GM15510 (cell line): ENCODE results near the gene COX19.
A peak's percentile ranks its signal among the peaks of the same experiment; 100 is the strongest.

Source experiments
- POLR2A ChIP-seq: IDR thresholded peaks from 3 replicates; pipeline ENCODE4 v1.6.1; 2011; ENCODE audit warnings: borderline replicate concordance; ENCODE audit not compliant: insufficient read length; ENCODE audit errors: extremely low read depth

The COX19 gene

DNA sequence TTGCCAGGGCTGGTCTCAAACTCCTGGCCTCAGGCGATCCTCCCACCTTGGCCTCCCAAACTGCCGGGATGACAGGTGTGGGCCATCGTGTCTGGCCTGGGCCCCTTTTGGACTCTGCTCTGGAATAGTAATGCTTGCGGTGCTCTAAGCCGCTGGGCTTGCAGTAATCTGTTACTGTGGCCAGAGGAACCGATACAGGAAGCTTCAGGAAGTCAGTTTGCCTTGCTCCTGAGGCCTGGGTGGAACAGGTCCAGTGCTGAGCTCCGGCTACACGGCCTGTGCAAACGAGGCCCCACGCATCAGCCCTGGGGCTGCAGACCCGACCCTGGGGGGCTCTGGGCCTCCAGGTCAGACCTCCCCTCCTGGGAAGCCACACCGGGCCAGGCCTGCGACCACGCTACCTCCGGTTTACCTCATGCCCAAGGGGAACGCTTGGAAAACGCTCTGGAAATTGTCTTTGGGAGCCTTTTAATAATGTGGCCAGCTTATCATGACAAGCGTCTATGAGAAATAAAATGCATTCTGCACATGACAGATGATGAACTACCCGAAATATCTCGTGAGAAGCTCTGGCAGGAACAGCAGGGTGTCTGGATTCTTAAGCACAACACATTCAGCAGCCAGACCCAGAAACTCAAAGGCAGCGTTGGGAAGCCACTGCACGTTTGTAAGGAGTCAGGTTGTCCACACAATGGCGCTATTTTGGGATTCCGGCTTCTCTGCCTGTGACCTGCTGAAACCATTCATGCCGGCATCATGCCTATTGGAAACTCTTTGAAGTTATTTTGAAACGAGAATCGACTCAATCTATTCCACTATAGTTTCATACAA is 10.7 kb downstream of the COX19 start:
- no peak for TF ChIP-seq POLR2A

DNA sequence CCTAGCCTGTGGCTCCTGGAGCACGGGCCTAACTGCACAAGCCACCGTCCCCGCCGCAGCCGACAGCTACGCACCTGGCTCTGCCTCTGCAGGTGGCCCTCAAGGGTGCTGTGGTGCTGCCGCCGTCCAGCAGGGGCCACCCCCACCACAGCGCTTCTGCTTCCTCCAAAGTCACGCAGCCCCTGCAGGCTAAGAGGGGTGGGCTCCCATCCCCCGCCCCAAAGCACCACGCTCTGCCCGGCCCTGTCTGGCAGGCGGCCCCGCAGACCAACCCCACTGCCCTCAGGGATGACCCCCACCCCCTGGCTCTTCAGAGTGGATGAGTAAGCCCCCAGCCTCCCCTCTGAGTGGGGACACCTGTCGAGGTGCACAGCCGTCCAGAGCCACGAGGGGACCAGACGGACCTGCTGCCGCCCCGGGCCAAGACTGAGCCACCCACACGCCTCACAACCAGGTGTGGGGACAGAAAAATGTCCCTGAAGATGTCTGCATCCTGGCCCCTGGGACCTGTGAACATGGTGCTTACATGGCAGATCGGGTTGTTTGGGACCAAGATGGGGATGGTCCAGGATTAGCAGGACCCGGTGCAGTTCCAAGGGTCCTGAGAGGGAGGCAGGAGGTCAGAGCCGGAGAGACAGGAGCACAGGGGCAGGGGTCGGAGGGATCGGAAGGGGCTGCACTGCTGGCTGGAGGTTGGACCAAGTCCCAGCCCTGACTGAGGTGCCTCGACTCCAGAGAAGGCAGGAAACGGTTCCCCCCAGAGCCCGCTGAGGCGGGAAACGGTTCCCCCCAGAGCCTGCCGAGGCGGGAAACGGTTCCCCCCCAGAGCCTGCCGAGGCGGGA is 11.9 kb downstream of the COX19 start:
- TF ChIP-seq POLR2A, result no peak

GRCh38 chr7:962401-963081 is 12.8 kb downstream of the COX19 start:
- no peak for TF ChIP-seq POLR2A

DNA sequence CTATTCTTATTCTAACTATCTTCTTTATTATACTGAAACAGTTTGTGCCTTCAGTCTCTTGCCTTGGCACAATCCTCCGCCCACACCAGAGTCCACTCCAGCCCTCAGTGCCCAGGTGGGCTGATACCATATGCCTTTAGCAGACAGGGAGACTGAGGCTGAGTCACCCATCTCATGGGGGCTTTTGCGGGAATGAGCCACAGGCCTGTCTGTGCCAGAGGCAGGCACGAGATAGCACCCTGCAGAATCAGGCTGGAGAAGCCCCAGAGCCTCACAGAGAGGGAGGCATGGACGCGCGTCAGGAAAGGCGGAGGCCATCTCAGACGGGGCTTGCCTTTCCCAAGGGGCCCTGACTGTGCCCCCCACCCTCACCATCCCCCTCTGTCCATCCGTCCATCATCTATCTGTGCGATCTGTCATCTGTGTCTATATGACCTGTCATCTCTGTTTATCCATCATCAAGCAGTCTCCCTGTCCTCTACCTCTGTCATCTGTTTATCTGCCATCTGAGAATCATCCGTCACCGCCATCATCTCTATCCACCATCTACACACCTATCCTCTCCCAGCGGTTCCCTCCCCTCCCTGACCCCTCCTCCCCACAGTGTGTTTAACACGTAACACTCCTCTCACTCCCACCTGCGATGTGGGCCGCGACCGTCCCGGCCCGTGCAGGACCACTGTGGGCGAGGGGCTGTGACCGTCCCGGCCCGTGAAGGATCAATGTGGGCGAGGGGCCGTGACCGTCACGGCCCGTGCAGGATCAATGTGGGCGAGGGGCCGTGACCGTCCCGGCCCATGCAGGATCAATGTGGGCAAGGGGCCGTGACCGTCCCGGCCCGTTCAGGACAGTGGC is 13.6 kb downstream of the COX19 start:
- TF ChIP-seq POLR2A, result no peak

DNA sequence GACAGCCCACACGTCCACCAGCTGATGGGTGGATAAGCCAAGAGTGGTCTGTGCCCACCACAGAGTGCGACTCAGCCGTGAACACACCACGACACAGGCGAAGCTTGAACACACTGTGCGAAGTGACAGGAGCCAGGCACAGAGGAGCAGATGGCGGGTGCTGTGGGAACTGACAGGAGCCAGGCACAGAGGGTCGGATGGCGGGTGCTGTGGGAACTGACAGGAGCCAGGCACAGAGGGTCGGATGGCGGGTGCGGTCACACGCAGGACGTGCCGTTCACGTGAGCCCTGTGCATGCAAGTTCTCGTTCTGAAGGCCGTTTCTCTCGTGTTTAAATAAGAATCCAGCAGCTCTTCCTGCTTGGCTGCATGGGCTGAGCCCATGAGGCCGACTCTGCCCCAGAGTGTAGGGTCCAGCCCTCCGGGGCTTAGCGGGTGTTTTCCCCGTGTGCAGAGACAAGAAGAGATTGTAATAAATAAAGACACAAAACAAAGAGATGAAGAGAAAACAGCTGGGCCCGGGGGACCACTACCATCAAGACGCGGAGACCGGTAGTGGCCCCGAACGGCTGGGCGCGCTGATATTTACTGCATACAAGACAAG is 15.0 kb downstream of the COX19 start:
- TF ChIP-seq POLR2A, result no peak

GRCh38 chr7:959271-959670 is 16.1 kb downstream of the COX19 start:
- TF ChIP-seq POLR2A, result no peak

DNA sequence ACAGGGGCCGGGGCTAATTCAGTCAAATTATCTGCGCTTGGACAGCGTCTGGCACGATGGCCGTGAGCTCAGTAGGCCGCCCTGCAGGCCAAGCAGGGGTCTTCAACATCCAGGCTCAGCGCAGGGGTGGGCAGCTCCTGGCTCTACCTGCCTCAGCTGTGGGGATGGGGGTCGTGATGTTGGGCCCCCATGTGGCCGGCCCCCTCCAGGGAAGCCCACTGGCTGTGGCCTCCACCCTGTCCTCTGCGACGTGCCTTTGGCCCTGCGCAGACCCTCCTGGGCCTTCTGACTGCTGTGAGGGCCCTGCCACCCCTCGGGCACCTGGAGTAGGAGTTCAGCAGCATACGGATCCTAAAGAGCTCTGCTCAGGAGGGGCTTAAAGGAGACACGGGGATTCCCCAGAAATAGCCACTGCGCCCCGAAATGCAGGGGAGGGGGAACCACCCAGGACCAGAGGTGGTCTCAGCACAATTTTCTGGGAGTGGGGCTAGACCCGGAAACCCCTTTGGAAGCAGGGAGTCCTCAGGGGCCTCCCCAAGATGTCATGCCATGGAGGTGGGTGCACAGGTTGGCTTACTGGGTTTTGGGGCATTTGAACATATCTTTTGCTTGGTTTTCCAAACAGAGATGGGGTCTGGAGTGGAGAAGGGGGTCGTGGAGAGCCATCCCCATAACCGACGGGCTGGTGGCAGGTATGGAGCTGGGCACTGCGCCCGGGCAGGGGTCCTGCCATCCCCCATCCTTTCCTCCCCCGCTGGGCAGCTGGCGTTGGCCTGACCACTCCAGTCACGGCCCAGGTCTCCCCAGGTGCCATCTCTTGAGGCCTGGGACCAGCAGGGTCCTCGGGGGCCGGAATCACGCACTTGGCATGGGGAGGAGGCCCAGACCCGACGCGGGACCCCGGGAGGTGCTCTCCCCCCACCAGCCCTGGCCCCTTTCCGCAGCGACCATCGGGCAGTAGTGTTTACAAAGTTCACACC is 16.8 kb downstream of the COX19 start:
- TF ChIP-seq POLR2A, result no peak

- TF ChIP-seq POLR2A, result no peak
These were observed 17.7 kb downstream of the COX19 start for GRCh38 chr7:957418-958220.

- no peak for TF ChIP-seq POLR2A
These were observed 19.3 kb downstream of the COX19 start for GRCh38 chr7:956031-956430.

DNA sequence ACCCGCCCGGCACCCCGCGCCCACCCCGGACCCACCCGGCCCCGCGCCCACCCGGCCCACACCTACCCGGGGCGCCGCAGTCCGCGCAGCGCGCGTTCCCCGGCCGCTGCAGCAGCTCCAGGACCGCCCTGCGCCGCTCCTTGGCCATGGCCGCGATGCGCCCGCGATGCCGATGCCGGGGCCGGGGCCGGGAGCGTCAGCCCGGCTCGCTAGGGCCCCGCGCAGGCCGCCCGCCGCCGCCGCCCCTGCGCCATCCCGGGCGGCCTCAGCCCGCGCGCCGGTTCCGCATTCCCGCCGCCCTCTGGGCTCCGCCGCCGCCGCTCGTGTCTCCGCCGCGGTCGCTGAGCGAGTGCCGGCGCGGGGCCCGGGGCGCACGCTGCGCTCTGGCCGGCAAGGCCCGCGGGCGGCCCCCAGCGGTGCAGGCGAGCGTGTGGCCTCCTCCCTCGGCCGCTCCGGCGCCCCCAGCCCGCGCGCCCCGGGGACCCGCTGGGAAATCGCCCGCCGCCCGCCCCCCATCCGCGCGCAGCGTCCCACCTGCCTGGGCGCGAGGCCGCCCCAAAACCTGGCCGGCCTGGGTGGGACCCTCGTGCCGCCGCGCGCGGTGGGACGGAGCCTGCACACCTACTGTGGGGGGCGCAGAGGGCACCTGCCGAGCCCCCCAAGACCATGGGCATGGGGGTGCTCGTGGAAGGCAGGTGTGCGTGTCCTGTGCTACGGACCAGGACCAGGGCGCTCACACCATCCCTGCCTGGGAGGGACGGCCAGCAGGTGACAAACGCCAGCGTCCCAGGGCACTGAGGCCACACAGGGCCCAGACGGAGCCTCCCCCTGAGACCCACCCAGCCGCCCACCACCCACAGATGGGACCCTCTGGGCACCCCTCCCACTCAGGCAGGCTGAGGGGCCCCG is 20.8 kb downstream of the COX19 start, which contains the start of gene ADAP1:
ADAP1 (minus strand) TSS at position 351 of the 909 bp plus-strand sequence; CDS start at position 148, 203 bp downstream.
- peak; percentile 48 for TF ChIP-seq POLR2A
